Loucy (cell line): Measurements from ENCODE around the gene RAPGEF5.

Source experiments
- H2AFZ ChIP-seq: fragments of 200-600 bp; sonication (generic); 2 replicates; pipeline ENCODE4 v1.6.0; 2016; ENCODE audit warnings: antibody characterized with exemption, mild to moderate bottlenecking, low read length, moderate library complexity
- H3F3A ChIP-seq: fragments of 200-600 bp; 2 replicates; pipeline ENCODE4 v1.6.0; 2016; ENCODE audit warnings: antibody characterized with exemption, low read depth, mild to moderate bottlenecking
- H3K27me3 ChIP-seq: fragments of 200-600 bp; sonication (generic); 2 replicates; pipeline ENCODE4 v1.6.1; 2014; ENCODE audit warnings: low read length, mild to moderate bottlenecking; ENCODE audit not compliant: insufficient read depth, poor library complexity, severe bottlenecking
- H3K36me3 ChIP-seq: fragments of 200-600 bp; sonication (generic); 2 replicates; pipeline ENCODE4 v1.6.1; 2016; ENCODE audit warnings: low read length; ENCODE audit not compliant: insufficient read depth
- H3K4me1 ChIP-seq: fragments of 200-600 bp; sonication (generic); 2 replicates; pipeline ENCODE4 v1.5.1; 2014; ENCODE audit warnings: low read length, mild to moderate bottlenecking; ENCODE audit not compliant: insufficient read depth, poor library complexity, severe bottlenecking
- H3K4me2 ChIP-seq: fragments of 200-600 bp; sonication (generic); 2 replicates; pipeline ENCODE4 v1.6.0; 2014; ENCODE audit warnings: antibody characterized with exemption, low read length, low read depth, mild to moderate bottlenecking; ENCODE audit not compliant: poor library complexity, severe bottlenecking
- H3K4me3 ChIP-seq: fragments of 200-600 bp; sonication (generic); 2 replicates; pipeline ENCODE4 v1.5.1; 2014; ENCODE audit warnings: low read length, mild to moderate bottlenecking, mixed read lengths; ENCODE audit not compliant: poor library complexity, severe bottlenecking
- H3K79me2 ChIP-seq: fragments of 200-600 bp; sonication (generic); 2 replicates; pipeline ENCODE4 v1.6.1; 2014; ENCODE audit warnings: low read length; ENCODE audit not compliant: insufficient read depth
- H3K9ac ChIP-seq: fragments of 200-600 bp; sonication (generic); 2 replicates; pipeline ENCODE4 v1.6.0; 2014; ENCODE audit warnings: mild to moderate bottlenecking, low read depth, low read length, moderate library complexity; ENCODE audit not compliant: poor library complexity, severe bottlenecking
- H3K9me2 ChIP-seq: fragments of 200-600 bp; sonication (generic); replicated peaks from 2 replicates; pipeline ENCODE4 v1.6.1; 2016; ENCODE audit warnings: low read depth, low read length, mixed read lengths
- H3K9me3 ChIP-seq: fragments of 200-600 bp; sonication (generic); 2 replicates; pipeline ENCODE4 v1.6.1; 2014; ENCODE audit warnings: mild to moderate bottlenecking, antibody characterized with exemption, low read length, low read depth; ENCODE audit not compliant: insufficient read depth
- H4K20me1 ChIP-seq: fragments of 200-600 bp; sonication (generic); 2 replicates; pipeline ENCODE4 v1.6.0; 2014; ENCODE audit warnings: antibody characterized with exemption, low read length, mild to moderate bottlenecking; ENCODE audit not compliant: insufficient read depth, poor library complexity, severe bottlenecking
- EZH2phosphoT487 ChIP-seq: fragments of 200-600 bp; IDR thresholded peaks from 2 replicates; pipeline ENCODE4 v1.6.1; 2018; ENCODE audit warnings: antibody characterized with exemption, mild to moderate bottlenecking, moderate library complexity, borderline replicate concordance
- TF ChIP-seq, protein P1 (sequence below): fragments of 200-600 bp; sonication (generic); conservative IDR thresholded peaks from 2 replicates; pipeline ENCODE4 v1.5.1; 2014; ENCODE audit warnings: mild to moderate bottlenecking, antibody characterized with exemption, low read length

RAPGEF5 gene

DNA sequence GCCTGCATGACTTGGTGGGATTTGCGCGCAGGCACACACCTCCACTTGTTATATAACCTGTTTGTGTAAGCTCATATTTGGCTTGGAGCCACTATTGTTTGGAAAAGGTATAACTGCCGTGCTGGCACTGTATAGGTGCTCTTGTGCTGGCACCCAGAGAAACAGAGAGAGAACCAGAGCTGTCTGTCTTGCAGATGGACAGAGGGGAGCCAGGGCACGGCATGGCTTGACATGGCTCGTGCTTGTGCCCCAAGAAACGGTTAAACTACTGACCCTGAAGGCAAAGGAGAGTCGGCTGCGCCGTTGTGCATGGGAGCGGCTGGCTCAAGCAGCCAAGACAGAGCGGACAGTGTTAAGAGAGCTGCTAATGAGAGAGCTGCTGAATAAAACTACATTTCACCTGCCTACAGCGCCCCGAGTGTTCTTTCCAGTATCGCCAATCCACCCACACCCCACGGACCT is 23.2 kb downstream of the RAPGEF5 start:
- Histone ChIP-seq H3F3A (no peaks in the 10 kb centered on the region), H2AFZ (no peak overlapping the region), H3K9me3 (no peaks in the 10 kb centered on the region), H3K4me3 (no peak overlapping the region), H3K79me2 (no peaks in the 10 kb centered on the region; the same call in 1 of the 2 replicates), H3K4me1 (no peaks in the 10 kb centered on the region), H3K36me3 (no peaks in the 10 kb centered on the region), H3K27me3 (no peaks in the 10 kb centered on the region), H4K20me1 (peaks cover 3% of the 10 kb centered on the region), H3K4me2 (no peak overlapping the region), H3K9ac (no peak overlapping the region), H3K9me2 (no peaks in the 10 kb centered on the region)
- TF ChIP-seq, protein P1, sequence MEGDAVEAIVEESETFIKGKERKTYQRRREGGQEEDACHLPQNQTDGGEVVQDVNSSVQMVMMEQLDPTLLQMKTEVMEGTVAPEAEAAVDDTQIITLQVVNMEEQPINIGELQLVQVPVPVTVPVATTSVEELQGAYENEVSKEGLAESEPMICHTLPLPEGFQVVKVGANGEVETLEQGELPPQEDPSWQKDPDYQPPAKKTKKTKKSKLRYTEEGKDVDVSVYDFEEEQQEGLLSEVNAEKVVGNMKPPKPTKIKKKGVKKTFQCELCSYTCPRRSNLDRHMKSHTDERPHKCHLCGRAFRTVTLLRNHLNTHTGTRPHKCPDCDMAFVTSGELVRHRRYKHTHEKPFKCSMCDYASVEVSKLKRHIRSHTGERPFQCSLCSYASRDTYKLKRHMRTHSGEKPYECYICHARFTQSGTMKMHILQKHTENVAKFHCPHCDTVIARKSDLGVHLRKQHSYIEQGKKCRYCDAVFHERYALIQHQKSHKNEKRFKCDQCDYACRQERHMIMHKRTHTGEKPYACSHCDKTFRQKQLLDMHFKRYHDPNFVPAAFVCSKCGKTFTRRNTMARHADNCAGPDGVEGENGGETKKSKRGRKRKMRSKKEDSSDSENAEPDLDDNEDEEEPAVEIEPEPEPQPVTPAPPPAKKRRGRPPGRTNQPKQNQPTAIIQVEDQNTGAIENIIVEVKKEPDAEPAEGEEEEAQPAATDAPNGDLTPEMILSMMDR: no peak

DNA sequence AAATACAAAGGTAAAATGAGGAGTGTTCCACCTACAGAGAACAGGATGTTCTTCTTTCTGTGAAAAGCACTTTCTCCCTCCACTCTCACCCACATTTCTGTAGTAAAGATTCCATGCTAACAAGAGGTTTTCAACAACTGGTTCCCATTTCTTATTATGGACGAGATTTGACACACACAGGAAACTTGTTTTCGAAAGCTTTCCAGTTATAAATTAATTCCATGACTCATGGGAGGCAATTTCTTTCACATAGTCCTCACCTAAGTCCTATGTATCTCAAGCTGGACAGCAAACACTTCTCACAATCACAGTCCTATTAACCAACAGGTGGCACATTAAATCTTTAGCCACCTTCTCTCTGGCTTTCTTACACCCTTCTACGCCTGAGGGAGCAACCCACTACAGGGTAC is 24.5 kb downstream of the RAPGEF5 start:
- Histone ChIP-seq H3K9me2 (no peaks in the 10 kb centered on the region), H3K27me3 (no peaks in the 10 kb centered on the region), H3F3A (no peaks in the 10 kb centered on the region), H3K79me2 (no peaks in the 10 kb centered on the region; the same call in 1 of the 2 replicates), H3K4me2 (no peak overlapping the region), H3K4me3 (no peak overlapping the region), H3K9ac (no peak overlapping the region), H3K9me3 (no peaks in the 10 kb centered on the region), H3K36me3 (no peaks in the 10 kb centered on the region), H2AFZ (no peak overlapping the region), H3K4me1 (no peaks in the 10 kb centered on the region), H4K20me1 (peaks cover 3% of the 10 kb centered on the region)
- TF ChIP-seq EZH2phosphoT487: no peak
- TF ChIP-seq, protein P1: no peak

DNA sequence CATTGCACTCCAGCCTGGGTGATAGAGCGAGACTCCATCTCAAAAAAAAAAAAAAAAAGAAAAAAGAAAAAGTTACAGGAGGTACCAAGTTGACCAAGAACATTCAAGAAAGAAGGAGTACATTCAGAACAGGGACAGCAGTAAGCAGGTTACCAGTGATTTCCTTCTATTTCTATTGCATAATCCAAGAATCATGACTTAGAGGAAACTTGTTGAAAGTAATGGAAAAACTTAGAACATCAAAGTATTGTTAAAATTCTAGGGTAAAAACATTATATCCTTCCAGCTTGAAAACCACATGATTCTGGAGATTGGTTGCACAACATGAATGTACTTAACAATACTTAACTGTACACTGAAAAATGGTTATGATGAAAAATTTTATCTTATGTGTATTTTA is 25.2 kb downstream of the RAPGEF5 start:
- Histone ChIP-seq H3K4me3 (no peak overlapping the region), H3K9ac (no peak overlapping the region), H3K9me2 (no peaks in the 10 kb centered on the region), H3K36me3 (no peaks in the 10 kb centered on the region), H3K4me2 (no peak overlapping the region), H3K27me3 (no peaks in the 10 kb centered on the region), H3K4me1 (no peaks in the 10 kb centered on the region), H3F3A (no peaks in the 10 kb centered on the region), H4K20me1 (peaks cover 3% of the 10 kb centered on the region), H3K9me3 (no peaks in the 10 kb centered on the region), H3K79me2 (no peaks in the 10 kb centered on the region; the same call in 1 of the 2 replicates), H2AFZ (no peak overlapping the region)
- no peak for TF ChIP-seq EZH2phosphoT487
- TF ChIP-seq, protein P1: no peak
